Panc1 (cell line): ENCODE measurements around the gene SLC9A2. TPM values are rescaled to one million over a fixed set of nuclear protein-coding genes. Genes with fewer than 3 reads are reported as not detected.

Experiments used
- ATAC-seq: fragments of 200-7000 bp; cut with Tn5 transposase; 2 replicates; pipeline ENCODE4 v1.9.1; 2020; ENCODE audit warnings: mild to moderate bottlenecking, moderate library complexity
- BruUV-seq: library from RNA; stranded (reverse); fragments of 400-500 nt; replicated peaks from 2 replicates; lab custom pipeline; 2021; lab: Mats Ljungman, UMichigan
- CTCF ChIA-PET: fragments of 300-600 bp; sonication (Branson Sonifier 250); formaldehyde crosslinking; loops from one replicate; lab custom pipeline; 2022; ENCODE audit warnings: antibody characterized with exemption; lab: Charles Lee
- POLR2A ChIA-PET: fragments of 300-600 bp; sonication (Branson Sonifier 250); formaldehyde crosslinking; loops from one replicate; lab custom pipeline; 2022; ENCODE audit warnings: antibody characterized with exemption; lab: Charles Lee
- DNase-seq: peaks from one replicate; pipeline ENCODE4 v3.0.0-alpha.2; 2010; ENCODE audit warnings: low read depth, low spot score
- H3K27ac ChIP-seq: 2 replicates; pipeline ENCODE4 v1.5.1; 2011; ENCODE audit warnings: mild to moderate bottlenecking, low read length, inconsistent platforms
- H3K27me3 ChIP-seq: fragments of 200-500 bp; sonication (Bioruptor generic); 2 replicates; pipeline ENCODE4 v1.6.0; 2014; ENCODE audit warnings: low read length, inconsistent platforms; ENCODE audit not compliant: control insufficient read depth, insufficient read depth
- H3K36me3 ChIP-seq: fragments of 200-500 bp; sonication (Bioruptor generic); 2 replicates; pipeline ENCODE4 v1.5.1; 2014; ENCODE audit warnings: inconsistent platforms, mild to moderate bottlenecking, low read length, moderate library complexity; ENCODE audit not compliant: control insufficient read depth, insufficient read depth
- H3K4me1 ChIP-seq: 2 replicates; pipeline ENCODE4 v1.5.1; 2011; ENCODE audit warnings: inconsistent platforms, mild to moderate bottlenecking, low read length, moderate library complexity; ENCODE audit not compliant: control insufficient read depth, insufficient read depth
- H3K4me3 ChIP-seq, 2 experiments: 2 replicates each; pipeline ENCODE4 v1.5.1; 2011 to 2012; ENCODE audit warnings: low read depth in 2 of 2, low read length in 2 of 2, mild to moderate bottlenecking in 2 of 2, inconsistent platforms in 1 of 2, moderate library complexity in 1 of 2
- H3K9me3 ChIP-seq: fragments of 200-500 bp; sonication (Bioruptor generic); 2 replicates; pipeline ENCODE4 v1.5.1; 2014; ENCODE audit warnings: low read depth, mild to moderate bottlenecking, inconsistent platforms, low read length, moderate library complexity; ENCODE audit not compliant: control insufficient read depth, insufficient read depth
- CTCF ChIP-seq: fragments of 450-650 bp; IDR thresholded peaks from 2 replicates; pipeline ENCODE4 v1.5.1; 2017; ENCODE audit warnings: mild to moderate bottlenecking
- POLR2AphosphoS5 ChIP-seq: IDR thresholded peaks from 2 replicates; pipeline ENCODE4 v1.6.1; 2012; ENCODE audit warnings: mild to moderate bottlenecking, low read depth, low read length, moderate library complexity
- REST ChIP-seq, 2 experiments: IDR thresholded peaks; 2 replicates each; pipeline ENCODE4 v1.6.1; 2011 to 2012; ENCODE audit warnings: low read depth in 2 of 2, control low read depth in 1 of 2, low read length in 1 of 2, mild to moderate bottlenecking in 1 of 2, moderate library complexity in 1 of 2; ENCODE audit not compliant: insufficient read depth in 1 of 2
- SIN3A ChIP-seq: IDR thresholded peaks from 2 replicates; pipeline ENCODE4 v1.6.1; 2012; ENCODE audit warnings: low read depth, mild to moderate bottlenecking, low read length, moderate library complexity, borderline replicate concordance; ENCODE audit not compliant: insufficient read depth
- TCF7L2 ChIP-seq: IDR thresholded peaks from 2 replicates; pipeline ENCODE4 v1.6.1; 2011; ENCODE audit warnings: mild to moderate bottlenecking, low read depth, low read length, inconsistent platforms
- in situ Hi-C: cut with HindIII; loops from 2 replicates; pipeline ENCODE4 v1.10.0; 2016; ENCODE audit warnings: low sequenced_read_pairs, low pct_unique_long_range_greater_than_20kb
- intact Hi-C: fragments of 100-400 bp; cut with micrococcal nuclease; formaldehyde crosslinking; loops from one replicate; pipeline ENCODE4 v1.10.0; 2022; ENCODE audit not compliant: unreplicated experiment
- total RNA-seq: library from RNA; stranded (reverse); gene quantifications from one replicate; pipeline ENCODE4 v1.2.1, GENCODE V29; 2021; ENCODE audit not compliant: unreplicated experiment

Gene SLC9A2
- total RNA-seq, 1 experiment from 2014 or later: 4.1 TPM

- H3K9me3 ChIP-seq: no peaks in the 10 kb centered on the region
- in situ Hi-C loops: no loop called here
These were observed 118.1 kb downstream of the SLC9A2 start for GRCh38 chr2:102737431-102737830.

GRCh38 chr2:102743259-102743658, 123.9 kb downstream of the SLC9A2 start:
- ATAC-seq: no peak
- Histone ChIP-seq H3K4me3 (no peak overlapping the region), H3K9me3 (no peaks in the 10 kb centered on the region; the same call in 1 of the 2 replicates), H3K4me1 (no peaks in the 10 kb centered on the region), H3K27me3 (no peaks in the 10 kb centered on the region), H3K27ac (no peak overlapping the region), H3K36me3 (no peaks in the 10 kb centered on the region)
- DNase-seq: no peak
- ChIA-PET CTCF (no interaction called here), POLR2A (no interaction called here)
- BruUV-seq: no TSS peak
- in situ Hi-C loops: no loop called here
- TF ChIP-seq SIN3A (no peak), REST (IDR thresholded peaks at IDR 0.05; ENCODE audit: insufficient read depth in 1 of 2, low read depth in 2 of 2, low read length in 1 of 2) (no peak), POLR2AphosphoS5 (no peak), TCF7L2 (no peak), CTCF (no peak)
- intact Hi-C loops: no loop called here

More at GRCh38 chr2:102737431-102737830, 118.1 kb downstream of the SLC9A2 start:
- H3K27me3 ChIP-seq: no peaks in the 10 kb centered on the region
- ATAC-seq (no peak), DNase-seq (no peak)
- peaks cover 13% of the 10 kb centered on the region for H3K4me1 ChIP-seq
- peak overlapping the region; percentile 89 for H3K27ac ChIP-seq
- TF ChIP-seq CTCF (no peak), POLR2AphosphoS5 (no peak), SIN3A (no peak), TCF7L2 (no peak), REST (IDR thresholded peaks at IDR 0.05; ENCODE audit: insufficient read depth in 1 of 2, low read depth in 2 of 2, low read length in 1 of 2) (no peak)
- POLR2A ChIA-PET: no interaction called here
- H3K4me3 ChIP-seq: peak overlapping the region; percentile 84 to 93
- intact Hi-C loops: no loop called here
- H3K36me3 ChIP-seq: no peaks in the 10 kb centered on the region; the same call in 1 of the 2 replicates
- BruUV-seq: no TSS peak
- CTCF ChIA-PET: interaction anchor here (1.9 kb wide), 1 partner anchor 16 kb away, joined by 8 read pairs; no protein-coding TSS in a partner anchor
